ENCODE results near the gene CASKIN1. TPM values are rescaled to one million over a fixed set of nuclear protein-coding genes. Genes with fewer than 3 reads are reported as not detected.
A peak's percentile ranks its signal among the peaks of the same experiment; 100 is the strongest.

The CASKIN1 gene
- polyA plus RNA-seq, 2 of the 4 experiments (the other 2 are of a cell fraction), result 0.27 to 0.87 TPM

- 91% methylated on average over 53 of the region's 64 CpGs for WGBS (ENCODE audit: missing lambda C conversion rate)
- DNase-seq (ENCODE audit: low read depth in 1 of 2, low spot score in 1 of 2), result peak in 1 of 2 experiments; percentile 52
- Histone ChIP-seq H3K9me3 (no peaks in the 10 kb centered on the region), H3K4me2 (no peak within 1 kb of the TSS), H3K4me1 (no peaks in the 10 kb centered on the region), H3K27ac (0 out of 6 replicates have a peak within 1 kb of the TSS, but pooled peaks of 1 of the 2 experiments have one; percentile 7), H3K4me3 (no peak within 1 kb of the TSS)
- ChIA-PET CTCF (interaction anchor here (0.9 to 1.2 kb wide), 2 partner anchors 8 to 41 kb away, joined by 3 read pairs; no protein-coding TSS in a partner anchor), POLR2A (interaction anchor here (0.9 to 1.3 kb wide), 2 partner anchors 15 to 81 kb away, joined by 3 to 4 read pairs; partner anchors contain the start of genes ECI1 and TRAF7)
- 0 out of 5 replicates have a peak, but pooled peaks of 1 of the 2 experiments have one; percentile 2 for TF ChIP-seq JUN (IDR thresholded peaks at IDR 0.05)
- TF ChIP-seq CHD4 (IDR thresholded peaks at IDR 0.05; ENCODE audit: borderline replicate concordance), result no peak
- peak; percentile 52; the same call in 1 of the 2 replicates for TF ChIP-seq TP53 (CRISPR knock-in tag; IDR thresholded peaks at IDR 0.05)
- TF ChIP-seq MAX (IDR thresholded peaks at IDR 0.05), result no peak
- no peak for TF ChIP-seq HES2 (IDR thresholded peaks at IDR 0.05)
- 0 out of 2 replicates have a peak, but pooled peaks have one; percentile 1 for TF ChIP-seq POLR2A (IDR thresholded peaks at IDR 0.05; ENCODE audit: low read length)
- TF ChIP-seq RAD21 (conservative IDR thresholded peaks at IDR 0.05 in 1 of 2, IDR thresholded peaks at IDR 0.05 in 1 of 2), result no peak
- no peak for TF ChIP-seq CTCF (IDR thresholded peaks at IDR 0.05)
- no peak for FAIRE-seq
- peak; percentile 25 to 57 for ATAC-seq
These were observed 40.1 kb upstream of the CASKIN1 start, which contains the start of gene DNASE1L2 for GRCh38 chr16:2236337-2237101. TSS of gene DNASE1L2 (plus strand) at chr16:2236444. CDS start at chr16:2236817, 373 bp downstream.

GRCh38 chr16:2235695-2236336 is 39.4 kb upstream of the CASKIN1 start:
- 74% methylated on average over 13 of the region's 19 CpGs for WGBS (ENCODE audit: missing lambda C conversion rate)
- POLR2A ChIA-PET, result interaction anchor here (0.9 to 1.3 kb wide), 2 partner anchors 16 to 80 kb away, joined by 3 to 4 read pairs; partner anchors contain the start of genes ECI1 and TRAF7

More at GRCh38 chr16:2235695-2236336, 39.4 kb upstream of the CASKIN1 start:
- Histone ChIP-seq H3K27ac (0 out of 6 replicates have a peak overlapping the region, but pooled peaks of 1 of the 2 experiments have one; percentile 7), H3K9me3 (no peaks in the 10 kb centered on the region), H3K4me3 (no peak overlapping the region), H3K4me2 (no peak overlapping the region), H3K4me1 (no peaks in the 10 kb centered on the region)
- FAIRE-seq, result no peak
- peak; percentile 2 to 4; a peak in 4 of 6 replicates for ATAC-seq
- TF ChIP-seq HMGXB4 (CRISPR knock-in tag; IDR thresholded peaks at IDR 0.05; ENCODE audit: borderline replicate concordance), result no peak
- peak; percentile 26; the same call in 1 of the 2 replicates for TF ChIP-seq PBX3 (IDR thresholded peaks at IDR 0.05)
- TF ChIP-seq POLR2A (IDR thresholded peaks at IDR 0.05; ENCODE audit: low read length), result 0 out of 2 replicates have a peak, but pooled peaks have one; percentile 3
- TF ChIP-seq CTCF (IDR thresholded peaks at IDR 0.05), result no peak
- TF ChIP-seq HOXB13 (CRISPR knock-in tag; IDR thresholded peaks at IDR 0.05; ENCODE audit: low read depth), result no peak
- no peak for TF ChIP-seq TFCP2L1 (CRISPR knock-in tag; IDR thresholded peaks at IDR 0.05)
- TF ChIP-seq SMC3 (IDR thresholded peaks at IDR 0.05), result no peak
- TF ChIP-seq MAFK (IDR thresholded peaks at IDR 0.05; ENCODE audit: partially characterized antibody), result no peak
- CTCF ChIA-PET, result interaction anchor here (0.9 kb wide), 1 partner anchor 9 kb away, joined by 3 read pairs; no protein-coding TSS in a partner anchor
- no peak for DNase-seq (ENCODE audit: low read depth in 1 of 2, low spot score in 1 of 2)
